Hepatocyte (in vitro differentiated cells): ENCODE data around the gene OR4S2. TPM values are rescaled to one million over a fixed set of nuclear protein-coding genes. Genes with fewer than 3 reads are reported as not detected.

Experiments used
- DNase-seq: peaks from one replicate; pipeline ENCODE4 v3.0.0-alpha.2; 2016; ENCODE audit warnings: low spot score
- H2AFZ ChIP-seq: fragments of 200-600 bp; sonication (generic); 2 replicates; pipeline ENCODE4 v1.6.0; 2016; ENCODE audit warnings: antibody characterized with exemption, mild to moderate bottlenecking
- H3K27ac ChIP-seq: fragments of 200-600 bp; sonication (generic); 2 replicates; pipeline ENCODE4 v1.5.1; 2016; ENCODE audit warnings: mild to moderate bottlenecking
- H3K27me3 ChIP-seq: fragments of 200-600 bp; sonication (generic); 2 replicates; pipeline ENCODE4 v1.6.1; 2016
- H3K36me3 ChIP-seq: fragments of 200-600 bp; sonication (generic); replicated peaks from 2 replicates; pipeline ENCODE4 v1.5.1; 2016; ENCODE audit warnings: low read depth; ENCODE audit not compliant: insufficient read depth
- H3K4me1 ChIP-seq: fragments of 200-600 bp; sonication (generic); 2 replicates; pipeline ENCODE4 v1.5.1; 2016; ENCODE audit warnings: mild to moderate bottlenecking, moderate library complexity; ENCODE audit not compliant: insufficient read depth
- H3K4me2 ChIP-seq: fragments of 200-600 bp; sonication (generic); 2 replicates; pipeline ENCODE4 v1.6.0; 2016
- H3K4me3 ChIP-seq: fragments of 200-600 bp; sonication (generic); 2 replicates; pipeline ENCODE4 v1.5.1; 2016; ENCODE audit warnings: mild to moderate bottlenecking
- H3K79me2 ChIP-seq: fragments of 200-600 bp; sonication (generic); 2 replicates; pipeline ENCODE4 v1.6.0; 2017; ENCODE audit warnings: mild to moderate bottlenecking
- H3K9me2 ChIP-seq: fragments of 200-600 bp; sonication (generic); replicated peaks from 2 replicates; pipeline ENCODE4 v1.6.0; 2017; ENCODE audit warnings: mild to moderate bottlenecking; ENCODE audit not compliant: insufficient read depth
- H3K9me3 ChIP-seq: fragments of 200-600 bp; sonication (generic); 2 replicates; pipeline ENCODE4 v1.5.1; 2016; ENCODE audit warnings: low read depth, mild to moderate bottlenecking
- H4K20me1 ChIP-seq: fragments of 200-600 bp; sonication (generic); 2 replicates; pipeline ENCODE4 v1.6.0; 2016; ENCODE audit warnings: mild to moderate bottlenecking; ENCODE audit not compliant: insufficient read depth, poor library complexity, severe bottlenecking
- EZH2 ChIP-seq: fragments of 200-600 bp; sonication (generic); IDR thresholded peaks from 2 replicates; pipeline ENCODE4 v1.6.1; 2016; ENCODE audit warnings: antibody characterized with exemption, mild to moderate bottlenecking, borderline replicate concordance
- EZH2phosphoT487 ChIP-seq: fragments of 200-600 bp; sonication (generic); IDR thresholded peaks from one replicate; pipeline ENCODE4 v1.6.1; 2018; ENCODE audit warnings: antibody characterized with exemption, mild to moderate bottlenecking, low read depth, moderate library complexity; ENCODE audit not compliant: unreplicated experiment, severe bottlenecking
- WGBS: methylation state at CpG from one replicate; pipeline ENCODE4 v1.1.6; 2016; ENCODE audit warnings: low lambda C conversion rate; ENCODE audit errors: missing lambda C conversion rate; 5-methylcytosine and 5-hydroxymethylcytosine counted together
- polyA plus RNA-seq: library from polyadenylated mRNA; unstranded; fragments of >200 nt; fragmentation: Nextera tagmentation; extraction: Ambion mirVana; gene quantifications from 2 replicates; pipeline ENCODE4 v1.2.1, GENCODE V29; 2016
- total RNA-seq: library from RNA; depleted of rRNA; stranded (reverse); fragments of >200 nt; gene quantifications from 2 replicates; pipeline ENCODE4 v1.2.3, GENCODE V29; 2014
- TF ChIP-seq, protein P1 (sequence below): fragments of 200-600 bp; sonication (generic); IDR thresholded peaks from 2 replicates; pipeline ENCODE4 v1.5.1; 2016; ENCODE audit warnings: antibody characterized with exemption, mild to moderate bottlenecking; ENCODE audit not compliant: poor library complexity

OR4S2 gene
- total and polyA plus RNA-seq, 2 experiments from 2014 or later, result not detected

DNA sequence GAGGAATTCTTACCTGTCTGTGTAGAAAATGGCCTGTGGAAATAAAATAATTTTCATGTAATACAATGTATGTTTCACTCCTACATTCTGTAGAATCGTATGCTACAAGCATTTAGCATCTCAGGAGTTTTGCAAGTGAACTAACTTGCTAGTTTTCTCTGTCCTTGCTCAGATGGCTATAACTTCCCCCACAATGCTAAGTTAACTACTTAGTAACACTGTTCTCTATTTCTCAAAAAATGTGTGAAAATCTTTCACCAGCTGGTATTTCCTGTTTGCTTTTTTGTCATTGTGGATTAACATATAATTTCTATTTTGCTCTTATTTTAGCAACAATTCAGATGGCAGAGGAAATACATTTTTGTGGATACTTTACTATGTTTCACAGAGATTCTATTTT is 4.4 kb downstream of the OR4S2 start:
- DNase-seq, result no peak
- no peak overlapping the region for H3K27ac ChIP-seq
- H3K27me3 ChIP-seq, result no peaks in the 10 kb centered on the region
- H3K36me3 ChIP-seq, result no peaks in the 10 kb centered on the region
- H3K79me2 ChIP-seq, result no peaks in the 10 kb centered on the region
- no peak overlapping the region for H3K4me2 ChIP-seq
- H3K9me2 ChIP-seq, result no peaks in the 10 kb centered on the region
- no peaks in the 10 kb centered on the region for H3K4me1 ChIP-seq
- WGBS, result 56% methylated on average over 1 of the region's 1 CpG
- H3K9me3 ChIP-seq, result no peaks in the 10 kb centered on the region
- H2AFZ ChIP-seq, result no peak overlapping the region
- TF ChIP-seq EZH2, result no peak
- TF ChIP-seq, protein P1, sequence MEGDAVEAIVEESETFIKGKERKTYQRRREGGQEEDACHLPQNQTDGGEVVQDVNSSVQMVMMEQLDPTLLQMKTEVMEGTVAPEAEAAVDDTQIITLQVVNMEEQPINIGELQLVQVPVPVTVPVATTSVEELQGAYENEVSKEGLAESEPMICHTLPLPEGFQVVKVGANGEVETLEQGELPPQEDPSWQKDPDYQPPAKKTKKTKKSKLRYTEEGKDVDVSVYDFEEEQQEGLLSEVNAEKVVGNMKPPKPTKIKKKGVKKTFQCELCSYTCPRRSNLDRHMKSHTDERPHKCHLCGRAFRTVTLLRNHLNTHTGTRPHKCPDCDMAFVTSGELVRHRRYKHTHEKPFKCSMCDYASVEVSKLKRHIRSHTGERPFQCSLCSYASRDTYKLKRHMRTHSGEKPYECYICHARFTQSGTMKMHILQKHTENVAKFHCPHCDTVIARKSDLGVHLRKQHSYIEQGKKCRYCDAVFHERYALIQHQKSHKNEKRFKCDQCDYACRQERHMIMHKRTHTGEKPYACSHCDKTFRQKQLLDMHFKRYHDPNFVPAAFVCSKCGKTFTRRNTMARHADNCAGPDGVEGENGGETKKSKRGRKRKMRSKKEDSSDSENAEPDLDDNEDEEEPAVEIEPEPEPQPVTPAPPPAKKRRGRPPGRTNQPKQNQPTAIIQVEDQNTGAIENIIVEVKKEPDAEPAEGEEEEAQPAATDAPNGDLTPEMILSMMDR, result no peak
- no peak for TF ChIP-seq EZH2phosphoT487
- no peaks in the 10 kb centered on the region for H4K20me1 ChIP-seq
- no peak overlapping the region for H3K4me3 ChIP-seq

DNA sequence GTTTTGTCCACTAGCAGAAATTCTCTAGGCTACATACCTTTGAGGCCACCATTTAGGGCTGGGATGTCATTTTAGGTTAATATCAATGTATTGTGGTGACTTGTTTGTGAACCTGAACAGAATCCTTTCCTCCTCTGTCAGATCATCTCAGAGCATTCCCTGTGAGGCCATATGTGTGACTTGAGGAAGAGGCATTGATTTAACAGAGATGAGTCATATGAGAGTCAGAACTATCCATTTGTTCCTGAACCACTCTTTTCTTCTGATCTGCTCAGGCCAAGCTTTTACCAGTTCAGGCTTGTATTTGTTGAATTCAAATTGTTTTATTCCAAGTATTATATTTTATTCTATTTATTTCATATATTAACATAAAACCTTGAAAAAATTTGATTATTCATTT is 7.0 kb downstream of the OR4S2 start:
- Histone ChIP-seq H3K79me2 (no peaks in the 10 kb centered on the region), H3K4me1 (no peaks in the 10 kb centered on the region)
- TF ChIP-seq, protein P1, result no peak
- TF ChIP-seq EZH2phosphoT487 (no peak), EZH2 (no peak)

DNA sequence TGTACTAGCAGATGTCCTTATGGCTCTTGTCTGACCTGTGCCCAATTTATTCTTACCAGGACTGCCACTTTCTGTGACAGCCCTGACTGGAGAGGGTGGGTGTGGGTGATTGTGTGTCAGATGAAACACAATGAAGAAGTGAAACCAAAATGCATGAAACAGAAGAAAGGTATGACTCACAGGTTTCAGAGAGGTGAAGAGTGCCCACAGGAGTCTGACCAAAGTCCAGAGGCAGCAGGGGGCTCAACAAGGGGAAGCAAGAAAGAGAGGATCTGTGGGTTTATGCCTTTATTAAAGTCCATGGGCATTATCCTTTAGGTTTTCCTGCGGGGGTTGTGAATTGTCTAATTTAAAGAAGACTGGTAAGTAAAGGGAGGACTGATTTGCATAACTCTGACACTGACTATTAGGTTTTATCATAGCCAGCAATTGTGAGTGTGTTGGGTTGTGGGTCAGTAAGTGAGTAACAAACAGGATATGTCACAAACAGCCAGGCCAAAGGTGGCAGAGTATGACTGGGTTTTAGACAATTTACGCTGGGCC is 10.0 kb downstream of the OR4S2 start:
- no peak overlapping the region for H3K27ac ChIP-seq

More for the DNA sequence above, 7.0 kb downstream of the OR4S2 start:
- Histone ChIP-seq H3K9me3 (no peaks in the 10 kb centered on the region), H2AFZ (no peak overlapping the region), H3K36me3 (no peaks in the 10 kb centered on the region), H4K20me1 (no peaks in the 10 kb centered on the region), H3K27me3 (no peaks in the 10 kb centered on the region), H3K27ac (no peak overlapping the region), H3K4me2 (no peak overlapping the region), H3K4me3 (no peak overlapping the region), H3K9me2 (no peaks in the 10 kb centered on the region)
- no peak for DNase-seq

More for the DNA sequence above, 10.0 kb downstream of the OR4S2 start:
- DNase-seq, result no peak
- TF ChIP-seq EZH2phosphoT487, result no peak
- TF ChIP-seq, protein P1, result no peak
- no peak for TF ChIP-seq EZH2
- Histone ChIP-seq H3K27me3 (no peaks in the 10 kb centered on the region), H3K4me2 (no peak overlapping the region), H2AFZ (no peak overlapping the region), H4K20me1 (no peaks in the 10 kb centered on the region), H3K9me3 (no peaks in the 10 kb centered on the region), H3K36me3 (no peaks in the 10 kb centered on the region), H3K9me2 (no peaks in the 10 kb centered on the region), H3K4me3 (no peak overlapping the region), H3K79me2 (no peaks in the 10 kb centered on the region), H3K4me1 (no peaks in the 10 kb centered on the region)
- 60% methylated on average over 2 of the region's 2 CpGs for WGBS
